ENCODE results near the gene RAD51B. TPM values are rescaled to one million over a fixed set of nuclear protein-coding genes. Genes with fewer than 3 reads are reported as not detected.

The RAD51B gene
- 7.6 TPM in 2 replicates for total RNA-seq

GRCh38 chr14:67819563-67820421, at the start of gene RAD51B:
RAD51B (plus strand) TSS chr14:67819779.

GRCh38 chr14:67816326-67817002, 3.1 kb upstream of the RAD51B start, which contains the start of gene ZFYVE26:
ZFYVE26 (minus strand) TSS chr14:67816590; CDS start chr14:67815963, 627 bp downstream.

Other genes starting within 250 kb of the RAD51B start
- gene PIGH, start 219.5 kb upstream of the RAD51B start, total RNA-seq = 24.6 and 24.9 TPM in 2 replicates
- 2.0 and 2.8 TPM in 2 replicates for gene ARG2, start 199.9 kb upstream of the RAD51B start, total RNA-seq
- 47.5 and 53.1 TPM in 2 replicates for gene VTI1B, start 145.1 kb upstream of the RAD51B start, total RNA-seq
- 78.9 and 112 TPM in 2 replicates for gene RDH11, start 124.0 kb upstream of the RAD51B start, total RNA-seq
- gene RDH12, start 117.9 kb upstream of the RAD51B start, total RNA-seq = not detected in 2 replicates
- gene ZFYVE26, start 3.2 kb upstream of the RAD51B start, total RNA-seq = 6.8 and 9.0 TPM in 2 replicates